Epithelial cell of proximal tubule (primary cell): ENCODE measurements around the gene CNOT9. TPM values are rescaled to one million over a fixed set of nuclear protein-coding genes. Genes with fewer than 3 reads are reported as not detected.

ENCODE experiments used
- DNase-seq: peaks from one replicate; pipeline ENCODE4 v3.0.0-alpha.2; 2011; ENCODE audit warnings: low read depth
- H3K4me3 ChIP-seq: 2 replicates; pipeline ENCODE4 v1.5.1; 2011; ENCODE audit warnings: low read depth, mild to moderate bottlenecking, low read length
- total RNA-seq: library from RNA; depleted of rRNA; stranded (reverse); fragments of >200 nt; gene quantifications from 2 replicates; pipeline ENCODE4 v1.2.3, GENCODE V29; 2015
- TF ChIP-seq, protein P1 (sequence below): conservative IDR thresholded peaks from 2 replicates; pipeline ENCODE4 v1.5.1; 2012; ENCODE audit warnings: low read depth, mild to moderate bottlenecking, low read length

Gene CNOT9
- total RNA-seq, 1 donor from 2014 or later, result 56.8 TPM

DNA sequence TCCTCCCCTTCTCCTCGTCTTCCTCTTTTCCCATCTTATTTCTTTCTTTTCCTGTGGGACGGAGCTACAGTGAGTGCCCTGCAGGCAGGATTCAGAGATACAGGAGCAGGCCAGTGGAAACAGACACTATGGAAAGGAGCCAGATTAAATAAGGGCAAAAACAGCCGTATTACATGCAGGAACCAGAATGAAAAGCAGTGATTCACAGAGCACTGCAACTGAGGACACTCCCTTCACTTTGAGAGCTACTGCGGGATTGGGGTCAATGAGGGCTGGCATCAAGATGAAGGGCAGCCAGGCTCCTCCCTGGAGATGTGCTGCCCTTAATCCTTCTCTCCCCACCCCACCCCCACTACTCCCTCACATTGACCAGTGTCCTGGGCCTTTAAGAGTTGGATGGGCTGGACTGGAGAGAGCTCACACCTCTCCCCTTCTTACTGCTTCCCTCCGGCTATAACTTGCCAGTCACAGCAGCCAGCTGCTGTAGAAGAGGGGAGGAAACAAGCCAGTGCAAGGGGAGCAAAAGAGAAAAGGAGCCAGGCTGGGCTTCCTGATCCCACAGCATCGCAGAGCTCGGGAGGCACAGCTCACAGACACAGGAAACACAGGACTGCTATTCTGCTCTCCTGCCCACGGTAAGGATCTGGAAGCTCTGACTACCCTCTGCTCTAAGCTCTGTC, 38.9 kb downstream of the CNOT9 start, which contains the start of gene PLCD4:
PLCD4 (plus strand) TSS at position 464 of the 680 bp plus-strand sequence. CDS start 7,841 bp downstream, outside the sequence.
- no peak for DNase-seq
- peak within 1 kb of the TSS; percentile 49 for H3K4me3 ChIP-seq
- TF ChIP-seq, protein P1, sequence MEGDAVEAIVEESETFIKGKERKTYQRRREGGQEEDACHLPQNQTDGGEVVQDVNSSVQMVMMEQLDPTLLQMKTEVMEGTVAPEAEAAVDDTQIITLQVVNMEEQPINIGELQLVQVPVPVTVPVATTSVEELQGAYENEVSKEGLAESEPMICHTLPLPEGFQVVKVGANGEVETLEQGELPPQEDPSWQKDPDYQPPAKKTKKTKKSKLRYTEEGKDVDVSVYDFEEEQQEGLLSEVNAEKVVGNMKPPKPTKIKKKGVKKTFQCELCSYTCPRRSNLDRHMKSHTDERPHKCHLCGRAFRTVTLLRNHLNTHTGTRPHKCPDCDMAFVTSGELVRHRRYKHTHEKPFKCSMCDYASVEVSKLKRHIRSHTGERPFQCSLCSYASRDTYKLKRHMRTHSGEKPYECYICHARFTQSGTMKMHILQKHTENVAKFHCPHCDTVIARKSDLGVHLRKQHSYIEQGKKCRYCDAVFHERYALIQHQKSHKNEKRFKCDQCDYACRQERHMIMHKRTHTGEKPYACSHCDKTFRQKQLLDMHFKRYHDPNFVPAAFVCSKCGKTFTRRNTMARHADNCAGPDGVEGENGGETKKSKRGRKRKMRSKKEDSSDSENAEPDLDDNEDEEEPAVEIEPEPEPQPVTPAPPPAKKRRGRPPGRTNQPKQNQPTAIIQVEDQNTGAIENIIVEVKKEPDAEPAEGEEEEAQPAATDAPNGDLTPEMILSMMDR, result peak; percentile 3

GRCh38 chr2:218615868-218616315, 47.3 kb downstream of the CNOT9 start:
- no peak for DNase-seq

DNA sequence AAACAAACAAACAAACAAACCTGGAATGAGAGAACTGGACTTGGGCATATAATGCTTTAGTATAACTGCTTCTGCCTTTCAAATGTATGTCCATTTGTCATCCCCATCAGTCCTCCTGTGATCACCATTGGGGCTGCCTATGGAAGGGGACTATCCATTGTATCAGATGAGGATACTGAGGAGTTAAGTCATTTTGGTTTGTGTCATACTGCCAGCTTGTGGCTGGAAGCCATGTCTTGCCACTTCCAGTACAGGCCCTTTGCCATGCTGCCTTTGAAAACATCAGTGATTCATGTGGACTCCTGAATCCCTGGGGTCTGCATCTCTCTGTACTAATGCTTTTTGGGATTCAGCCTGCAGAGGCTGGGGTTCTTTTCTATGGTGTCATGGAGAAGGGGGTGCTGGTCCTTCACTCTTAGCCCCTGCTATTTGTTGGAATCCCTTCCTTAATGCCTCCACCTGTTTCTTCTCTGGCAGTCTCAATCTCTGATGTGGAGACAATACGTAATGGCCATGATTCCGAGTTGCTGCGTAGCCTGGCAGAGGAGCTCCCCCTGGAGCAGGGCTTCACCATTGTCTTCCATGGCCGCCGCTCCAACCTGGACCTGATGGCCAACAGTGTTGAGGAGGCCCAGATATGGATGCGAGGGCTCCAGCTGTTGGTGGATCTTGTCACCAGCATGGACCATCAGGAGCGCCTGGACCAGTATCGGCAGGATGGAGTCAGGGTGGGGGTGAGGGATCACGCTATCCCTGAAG, 49.6 kb downstream of the CNOT9 start:
- no peak for DNase-seq
- H3K4me3 ChIP-seq, result no peak overlapping the region

More at GRCh38 chr2:218615868-218616315, 47.3 kb downstream of the CNOT9 start:
- H3K4me3 ChIP-seq, result no peak overlapping the region
- TF ChIP-seq, protein P1, result no peak

DNA sequence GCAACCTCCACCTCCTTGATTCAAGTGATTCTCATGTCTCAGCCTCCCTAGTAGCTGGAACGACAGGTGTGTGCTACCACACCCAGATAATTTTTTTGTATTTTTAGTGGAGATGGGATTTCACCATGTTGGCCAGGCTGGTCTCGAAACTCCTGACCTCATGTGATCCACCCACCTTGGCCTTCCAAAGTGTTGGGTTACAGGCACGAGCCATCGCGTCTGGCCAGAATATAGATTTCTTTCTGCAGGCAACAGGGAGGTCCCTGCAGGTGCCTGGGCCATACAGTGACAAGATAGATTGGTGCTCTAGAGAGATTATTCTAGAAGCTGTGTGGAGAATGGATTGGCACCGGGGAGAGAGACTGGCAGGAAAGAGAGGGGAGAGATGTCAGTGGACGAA, 52.4 kb downstream of the CNOT9 start:
- H3K4me3 ChIP-seq, result no peak overlapping the region
- TF ChIP-seq, protein P1, result no peak
- DNase-seq, result no peak

More for the DNA sequence above, 49.6 kb downstream of the CNOT9 start:
- TF ChIP-seq, protein P1, result peak; percentile 47

- TF ChIP-seq, protein P1, result no peak
- no peak for DNase-seq
- H3K4me3 ChIP-seq, result no peak overlapping the region
Measured at GRCh38 chr2:218622606-218623365, 54.1 kb downstream of the CNOT9 start.

DNA sequence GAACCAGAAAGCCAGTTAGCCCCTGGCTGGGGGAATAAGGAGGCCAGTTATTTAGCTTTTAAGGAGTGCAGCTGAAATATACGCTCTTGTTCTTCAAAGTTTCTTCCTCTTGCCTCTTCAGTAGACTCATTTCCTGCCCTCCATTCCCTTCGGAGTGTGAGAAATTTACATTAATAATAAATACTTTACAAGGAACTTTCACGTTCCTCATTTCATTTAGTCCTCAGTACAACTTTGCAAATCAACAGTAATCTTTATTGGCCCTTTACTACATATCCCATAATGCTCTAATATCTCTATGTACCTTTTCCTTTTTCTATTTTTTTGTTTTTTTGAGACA, 54.7 kb downstream of the CNOT9 start:
- no peak for DNase-seq
- H3K4me3 ChIP-seq, result no peak overlapping the region
- TF ChIP-seq, protein P1, result no peak
